ENCODE measurements around the gene PCGF2. TPM values are rescaled to one million over a fixed set of nuclear protein-coding genes. Genes with fewer than 3 reads are reported as not detected.

Gene PCGF2
- total and polyA plus RNA-seq, 9 of the 15 experiments (the other 6 are each of a cell fraction or from before 2014, with no cell fraction given) = 1.3 to 33.4 (median 7.0) TPM

GRCh38 chr17:38701504-38702165 lies 46.5 kb downstream of the PCGF2 start (continued):
- TF ChIP-seq AFF1 (IDR thresholded peaks at IDR 0.05; ENCODE audit: low read depth in 1 of 2, partially characterized antibody in 2 of 2) (peak in 1 of 2 experiments; percentile 41), ELF2 (CRISPR knock-in tag; IDR thresholded peaks at IDR 0.05) (no peak), EHMT2 (IDR thresholded peaks at IDR 0.05) (no peak), C11orf30 (IDR thresholded peaks at IDR 0.05; ENCODE audit: low read depth) (peak; percentile 47), ZNF224 (CRISPR knock-in tag; IDR thresholded peaks at IDR 0.05) (no peak), XRCC5 (IDR thresholded peaks at IDR 0.05; ENCODE audit: low read depth, low read length) (no peak), HMG20B (CRISPR knock-in tag; IDR thresholded peaks at IDR 0.05) (peak; percentile 63; the same call in 1 of the 2 replicates), ARID4B (CRISPR knock-in tag; IDR thresholded peaks at IDR 0.05) (no peak), RFX5 (IDR thresholded peaks at IDR 0.05; ENCODE audit: low read depth, low read length) (no peak), BDP1 (IDR thresholded peaks at IDR 0.05; ENCODE audit: insufficient read depth, insufficient read length) (no peak), HNRNPH1 (optimal IDR thresholded peaks at IDR 0.05; ENCODE audit: low read depth, low read length) (no peak), USF1 (CRISPR knock-in tag; IDR thresholded peaks at IDR 0.05) (no peak), CREB1 (IDR thresholded peaks at IDR 0.05) (no peak), CREB1 (CRISPR knock-in tag; IDR thresholded peaks at IDR 0.05) (no peak), ZNF121 (CRISPR knock-in tag; conservative IDR thresholded peaks at IDR 0.05) (no peak), NR3C1 (CRISPR knock-in tag; IDR thresholded peaks at IDR 0.05) (no peak), KLF6 (CRISPR knock-in tag; IDR thresholded peaks at IDR 0.05; ENCODE audit: borderline replicate concordance) (no peak), TEAD2 (tag; IDR thresholded peaks at IDR 0.05) (no peak)

Measured in K562 (cell line).